Measurements from ENCODE around the gene CEL. TPM values are rescaled to one million over a fixed set of nuclear protein-coding genes. Genes with fewer than 3 reads are reported as not detected.

CEL gene
- total and polyA plus RNA-seq, 4 donors, result 0.66 to 6.3 (median 0.86) TPM

DNA sequence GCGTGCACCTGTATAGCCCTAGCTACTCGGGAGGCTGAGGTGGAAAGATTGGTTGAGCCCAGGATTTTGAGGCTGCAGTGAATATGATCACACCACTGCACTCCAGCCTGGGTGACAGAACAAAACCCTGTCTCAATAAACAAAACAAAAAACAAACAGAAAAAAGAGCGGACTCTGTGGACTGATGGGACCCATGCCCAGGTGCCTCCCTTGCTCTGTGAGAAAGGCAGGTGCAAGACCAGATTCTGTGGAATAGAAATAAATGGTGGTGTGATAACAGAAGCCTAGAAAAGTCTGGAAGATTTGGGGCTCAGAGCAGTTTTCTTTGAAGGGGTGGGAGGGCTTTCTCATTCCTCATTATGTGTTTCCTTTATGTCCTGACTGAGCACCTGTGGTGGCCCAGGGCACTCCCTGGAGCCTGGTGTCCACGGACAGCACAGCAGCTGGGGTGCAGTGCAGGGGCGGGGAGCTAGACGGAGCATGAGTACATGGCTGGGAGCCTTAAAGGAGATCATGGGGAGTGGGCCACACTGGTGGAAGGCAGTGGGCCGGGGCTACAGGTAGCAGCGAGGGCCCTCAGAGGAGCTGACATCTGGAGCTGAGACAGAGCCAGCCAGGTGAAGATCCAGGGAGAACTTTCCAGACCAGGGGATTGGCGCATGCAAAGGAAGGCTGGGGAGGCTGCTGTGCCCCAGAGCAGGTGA lies 15.4 kb upstream of the CEL start:
- Histone ChIP-seq H3K4me1 (ENCODE audit: control insufficient read depth in 5 of 5, insufficient read depth in 5 of 5, low read length in 5 of 5) (no peaks in the 10 kb centered on the region), H3K9me3 (ENCODE audit: control insufficient read depth in 4 of 4, insufficient read depth in 3 of 4, low read length in 3 of 4) (no peaks in the 10 kb centered on the region), H3K27ac (ENCODE audit: low read depth in 1 of 2, low read length in 1 of 2) (no peak overlapping the region), H3K36me3 (ENCODE audit: control insufficient read depth in 4 of 4, insufficient read depth in 4 of 4, low read length in 4 of 4) (peaks cover 18 to 59% (median 43%) of the 10 kb centered on the region in 4 donors), H3K4me3 (no peak overlapping the region), H3K9ac (ENCODE audit: insufficient read depth in 1 of 2, low read length in 2 of 2) (no peak overlapping the region), H3K27me3 (ENCODE audit: control insufficient read depth in 3 of 3, insufficient read depth in 3 of 3, low read length in 2 of 3) (no peaks in the 10 kb centered on the region)
- TF ChIP-seq, protein P1, sequence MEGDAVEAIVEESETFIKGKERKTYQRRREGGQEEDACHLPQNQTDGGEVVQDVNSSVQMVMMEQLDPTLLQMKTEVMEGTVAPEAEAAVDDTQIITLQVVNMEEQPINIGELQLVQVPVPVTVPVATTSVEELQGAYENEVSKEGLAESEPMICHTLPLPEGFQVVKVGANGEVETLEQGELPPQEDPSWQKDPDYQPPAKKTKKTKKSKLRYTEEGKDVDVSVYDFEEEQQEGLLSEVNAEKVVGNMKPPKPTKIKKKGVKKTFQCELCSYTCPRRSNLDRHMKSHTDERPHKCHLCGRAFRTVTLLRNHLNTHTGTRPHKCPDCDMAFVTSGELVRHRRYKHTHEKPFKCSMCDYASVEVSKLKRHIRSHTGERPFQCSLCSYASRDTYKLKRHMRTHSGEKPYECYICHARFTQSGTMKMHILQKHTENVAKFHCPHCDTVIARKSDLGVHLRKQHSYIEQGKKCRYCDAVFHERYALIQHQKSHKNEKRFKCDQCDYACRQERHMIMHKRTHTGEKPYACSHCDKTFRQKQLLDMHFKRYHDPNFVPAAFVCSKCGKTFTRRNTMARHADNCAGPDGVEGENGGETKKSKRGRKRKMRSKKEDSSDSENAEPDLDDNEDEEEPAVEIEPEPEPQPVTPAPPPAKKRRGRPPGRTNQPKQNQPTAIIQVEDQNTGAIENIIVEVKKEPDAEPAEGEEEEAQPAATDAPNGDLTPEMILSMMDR (IDR thresholded peaks at IDR 0.05; ENCODE audit: control extremely low read depth, extremely low read depth), result no peak
- 97 to 98% methylated on average over 9 of the region's 9 CpGs for WGBS, 2 donors
- no peak for DNase-seq
- ATAC-seq (ENCODE audit: insufficient read depth, low FRiP score), result no peak

DNA sequence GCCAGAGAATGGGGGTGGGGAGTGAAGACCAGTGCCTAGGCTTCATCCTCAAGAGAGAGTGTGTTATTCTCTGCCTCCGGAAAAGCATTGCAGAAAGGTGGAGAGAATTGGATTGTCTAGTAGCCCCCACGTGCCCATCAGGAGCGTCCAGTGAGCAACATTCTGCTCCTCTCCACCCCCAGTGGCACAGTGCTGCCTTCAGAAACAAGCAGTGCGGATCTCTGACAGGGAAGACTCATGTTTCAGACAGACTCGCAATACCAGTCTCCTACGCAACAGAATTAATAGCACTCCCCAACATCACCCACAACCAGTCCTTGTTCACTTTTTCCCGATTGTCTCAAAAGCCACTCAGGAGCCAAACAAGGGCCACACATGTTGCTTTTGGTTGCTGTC lies 14.9 kb upstream of the CEL start:
- TF ChIP-seq, protein P1 (IDR thresholded peaks at IDR 0.05; ENCODE audit: control extremely low read depth, extremely low read depth), result no peak
- no peak for ATAC-seq (ENCODE audit: insufficient read depth, low FRiP score)
- Histone ChIP-seq H3K36me3 (ENCODE audit: control insufficient read depth in 4 of 4, insufficient read depth in 4 of 4, low read length in 4 of 4) (peaks cover 20 to 64% (median 45%) of the 10 kb centered on the region in 4 donors), H3K9ac (ENCODE audit: insufficient read depth in 1 of 2, low read length in 2 of 2) (no peak overlapping the region), H3K4me3 (no peak overlapping the region), H3K4me1 (ENCODE audit: control insufficient read depth in 5 of 5, insufficient read depth in 5 of 5, low read length in 5 of 5) (no peaks in the 10 kb centered on the region), H3K27me3 (ENCODE audit: control insufficient read depth in 3 of 3, insufficient read depth in 3 of 3, low read length in 2 of 3) (no peaks in the 10 kb centered on the region), H3K9me3 (ENCODE audit: control insufficient read depth in 4 of 4, insufficient read depth in 3 of 4, low read length in 3 of 4) (no peaks in the 10 kb centered on the region), H3K27ac (ENCODE audit: low read depth in 1 of 2, low read length in 1 of 2) (no peak overlapping the region)
- whole genome bisulfite sequencing, 2 donors, result 96% methylated on average over 7 of the region's 7 CpGs
- no peak for DNase-seq

DNA sequence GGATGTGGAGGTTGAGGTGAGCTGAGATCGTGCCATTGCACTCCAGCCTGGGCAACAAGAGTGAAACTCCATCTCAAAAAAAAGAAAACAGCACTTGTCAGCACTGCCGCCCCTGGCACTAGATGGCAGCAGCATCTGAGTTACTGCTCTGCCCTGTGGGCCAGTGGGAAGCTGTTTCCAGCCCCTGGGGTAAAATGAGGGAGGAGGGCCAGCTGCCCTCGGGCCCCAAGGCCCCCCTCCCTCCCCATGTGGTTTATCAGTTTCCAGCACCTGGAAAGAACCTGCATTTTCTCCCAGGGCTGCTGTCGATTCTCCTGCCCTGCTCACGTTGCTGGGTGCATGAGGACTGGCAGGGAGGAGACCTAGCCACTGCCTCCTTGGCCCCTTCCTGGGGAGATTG lies 13.2 kb upstream of the CEL start:
- WGBS, 2 donors, result 54 to 64% methylated on average over 5 of the region's 5 CpGs
- H3K27ac ChIP-seq (ENCODE audit: low read depth in 1 of 2, low read length in 1 of 2), result no peak overlapping the region
- TF ChIP-seq, protein P1 (IDR thresholded peaks at IDR 0.05; ENCODE audit: control extremely low read depth, extremely low read depth), result no peak
- H3K36me3 ChIP-seq (ENCODE audit: control insufficient read depth in 4 of 4, insufficient read depth in 4 of 4, low read length in 4 of 4), result peaks cover 11 to 62% (median 38%) of the 10 kb centered on the region in 4 donors
- H3K9me3 ChIP-seq (ENCODE audit: control insufficient read depth in 4 of 4, insufficient read depth in 3 of 4, low read length in 3 of 4), result no peaks in the 10 kb centered on the region
- H3K27me3 ChIP-seq (ENCODE audit: control insufficient read depth in 3 of 3, insufficient read depth in 3 of 3, low read length in 2 of 3), result no peaks in the 10 kb centered on the region
- H3K9ac ChIP-seq (ENCODE audit: insufficient read depth in 1 of 2, low read length in 2 of 2), result no peak overlapping the region
- H3K4me3 ChIP-seq, result no peak overlapping the region
- DNase-seq (no peak), ATAC-seq (ENCODE audit: insufficient read depth, low FRiP score) (no peak)
- no peaks in the 10 kb centered on the region for H3K4me1 ChIP-seq (ENCODE audit: control insufficient read depth in 5 of 5, insufficient read depth in 5 of 5, low read length in 5 of 5)

DNA sequence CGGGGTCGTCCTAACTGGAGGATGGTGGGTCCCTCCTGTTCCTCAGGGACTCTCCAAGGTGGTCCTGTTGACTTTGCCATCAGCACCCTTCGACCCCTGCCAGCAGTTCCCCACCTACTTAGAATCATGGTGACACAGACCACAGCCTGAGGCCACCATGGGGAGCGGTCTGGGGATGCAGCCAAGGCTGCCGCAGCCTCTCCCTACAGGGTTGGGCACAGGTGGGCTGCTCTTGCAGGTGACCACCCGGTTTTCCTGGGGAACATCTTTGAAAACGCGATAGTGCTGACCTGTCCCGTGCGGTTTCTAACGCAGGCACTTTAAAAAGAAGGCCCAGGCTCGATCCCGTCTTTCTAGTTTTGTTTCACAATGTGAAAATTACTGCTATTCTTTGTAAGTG lies 12.7 kb upstream of the CEL start:
- 92 to 93% methylated on average over 13 of the region's 13 CpGs for WGBS, 2 donors
- Histone ChIP-seq H3K4me3 (no peak overlapping the region), H3K36me3 (ENCODE audit: control insufficient read depth in 4 of 4, insufficient read depth in 4 of 4, low read length in 4 of 4) (peaks cover 10 to 62% (median 38%) of the 10 kb centered on the region in 4 donors), H3K27me3 (ENCODE audit: control insufficient read depth in 3 of 3, insufficient read depth in 3 of 3, low read length in 2 of 3) (no peaks in the 10 kb centered on the region), H3K27ac (ENCODE audit: low read depth in 1 of 2, low read length in 1 of 2) (no peak overlapping the region), H3K9ac (ENCODE audit: insufficient read depth in 1 of 2, low read length in 2 of 2) (no peak overlapping the region), H3K9me3 (ENCODE audit: control insufficient read depth in 4 of 4, insufficient read depth in 3 of 4, low read length in 3 of 4) (no peaks in the 10 kb centered on the region), H3K4me1 (ENCODE audit: control insufficient read depth in 5 of 5, insufficient read depth in 5 of 5, low read length in 5 of 5) (no peaks in the 10 kb centered on the region)
- DNase-seq, result no peak
- TF ChIP-seq, protein P1 (IDR thresholded peaks at IDR 0.05; ENCODE audit: control extremely low read depth, extremely low read depth), result no peak
- ATAC-seq (ENCODE audit: insufficient read depth, low FRiP score), result no peak

All from lung (tissue), 12 donors.